ENCODE results near the gene AMBRA1.
"Not testable (repeated sequence)": the region's sequence is repeated elsewhere in the genome, so short reads cannot be mapped to it uniquely, and the experiment has no call there.

AMBRA1 gene

DNA sequence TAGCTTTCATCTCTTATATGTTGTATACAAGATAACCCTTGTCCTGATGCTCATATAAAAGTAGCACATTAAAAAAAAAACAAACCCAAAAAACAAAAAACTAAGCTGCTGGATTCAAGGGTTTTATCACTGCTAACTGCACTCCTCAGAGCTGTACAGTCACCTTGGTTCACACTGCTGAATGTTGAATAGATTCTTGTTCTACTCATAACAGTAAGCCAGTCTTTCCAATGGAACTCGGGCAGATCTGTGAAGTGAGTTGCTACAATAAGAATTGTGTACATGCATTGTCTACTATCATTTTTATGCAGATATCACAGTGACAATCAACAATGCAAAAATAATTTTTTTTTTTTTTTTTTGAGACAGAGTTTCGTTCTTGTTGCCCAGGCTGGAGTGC is 18.5 kb upstream of the AMBRA1 start:
- no peak for DNase-seq (ENCODE audit: low spot score)

DNA sequence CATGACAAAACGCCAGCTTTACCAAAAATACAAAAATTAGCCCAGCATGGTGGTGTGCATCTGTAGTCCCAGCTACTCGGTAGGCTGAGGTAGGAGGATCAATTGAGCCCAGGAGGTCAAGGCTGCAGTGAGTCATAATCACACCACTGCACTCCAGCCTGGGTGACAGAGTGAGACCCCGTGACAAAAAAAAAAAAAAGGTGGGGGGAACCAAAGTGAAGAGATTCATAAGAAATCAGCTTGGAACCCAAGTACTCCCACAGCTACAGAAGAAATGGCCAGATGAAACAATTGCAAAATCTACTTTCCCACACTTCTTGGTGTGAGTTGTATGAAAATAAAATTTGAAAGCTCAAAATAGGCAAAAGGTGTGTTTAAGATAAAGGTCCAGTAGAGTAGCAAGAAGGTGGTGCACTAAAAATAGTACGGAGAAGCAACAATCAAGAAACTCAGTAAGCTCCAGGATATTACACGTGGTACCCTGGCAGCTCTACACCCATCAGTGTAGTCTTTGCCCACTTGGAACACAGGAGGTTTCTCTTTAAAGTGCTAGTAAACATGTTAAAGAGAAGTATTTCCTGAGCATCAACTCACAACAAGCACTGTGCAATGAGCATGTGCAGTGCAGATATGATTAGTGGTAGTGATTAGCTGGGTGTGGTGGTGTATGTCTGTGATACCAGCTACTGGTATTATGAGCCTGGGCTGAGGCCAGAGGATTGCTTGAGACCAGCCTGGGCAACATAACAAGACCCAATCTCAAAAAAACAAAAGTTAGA is 17.9 kb upstream of the AMBRA1 start:
- no peak for DNase-seq (ENCODE audit: low spot score)

DNA sequence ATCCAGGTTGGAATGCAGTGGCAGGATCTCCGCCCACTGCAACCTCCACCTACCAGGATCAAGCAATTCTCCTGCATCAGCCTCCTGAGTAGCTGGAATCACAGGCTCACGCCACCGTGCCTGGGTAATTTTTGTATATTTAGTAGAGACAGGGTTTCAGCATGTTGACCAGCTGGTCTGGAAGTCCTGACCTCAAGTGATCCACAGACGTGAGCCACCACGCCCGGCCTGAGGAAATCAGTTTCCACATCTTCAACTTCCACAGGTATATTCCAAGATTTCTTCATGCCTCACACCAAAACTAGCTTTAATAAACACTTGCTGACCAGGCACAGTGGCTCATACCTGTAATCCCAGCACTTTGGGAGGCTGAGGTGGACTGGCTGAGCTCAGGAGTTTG is 15.6 kb upstream of the AMBRA1 start:
- DNase-seq (ENCODE audit: low spot score) = no peak

DNA sequence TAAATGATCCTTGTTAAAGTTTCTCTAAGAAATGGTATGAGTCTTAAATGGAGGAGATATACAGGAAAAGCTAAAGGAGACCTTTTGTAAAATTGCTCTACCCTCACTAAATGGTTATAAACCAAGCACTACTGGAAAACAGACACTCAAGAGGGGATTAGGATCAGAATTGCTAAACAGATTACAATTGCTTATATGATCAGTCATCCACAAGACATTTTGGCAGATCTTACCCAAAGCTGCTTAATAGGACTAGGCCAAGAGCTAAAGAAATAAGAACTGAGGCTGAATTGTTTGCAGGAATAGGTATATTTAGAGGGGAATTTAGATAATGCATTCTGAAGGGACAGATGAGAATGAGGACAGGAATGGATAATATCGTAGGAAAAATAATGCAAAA is 13.7 kb upstream of the AMBRA1 start:
- DNase-seq (ENCODE audit: low spot score) = no peak

DNA sequence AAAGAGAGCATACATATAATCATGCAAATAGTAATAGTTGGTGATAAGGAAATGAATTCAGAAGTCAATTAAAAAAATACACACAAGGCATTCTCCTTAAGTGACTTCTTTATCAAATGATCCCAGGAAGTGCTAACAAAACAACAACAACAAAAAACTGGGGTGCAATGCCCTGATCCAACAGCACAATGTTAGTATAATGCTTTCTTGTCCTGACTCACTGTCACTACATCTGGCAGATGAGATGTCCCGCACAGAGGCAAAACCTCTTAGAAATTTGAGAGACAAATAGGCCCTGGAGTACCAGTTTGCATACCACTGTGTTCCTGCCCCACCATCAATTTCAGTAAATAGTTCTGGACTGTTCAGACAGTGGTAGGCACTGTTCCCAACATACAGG is 11.0 kb upstream of the AMBRA1 start:
- no peak for DNase-seq (ENCODE audit: low spot score)

DNA sequence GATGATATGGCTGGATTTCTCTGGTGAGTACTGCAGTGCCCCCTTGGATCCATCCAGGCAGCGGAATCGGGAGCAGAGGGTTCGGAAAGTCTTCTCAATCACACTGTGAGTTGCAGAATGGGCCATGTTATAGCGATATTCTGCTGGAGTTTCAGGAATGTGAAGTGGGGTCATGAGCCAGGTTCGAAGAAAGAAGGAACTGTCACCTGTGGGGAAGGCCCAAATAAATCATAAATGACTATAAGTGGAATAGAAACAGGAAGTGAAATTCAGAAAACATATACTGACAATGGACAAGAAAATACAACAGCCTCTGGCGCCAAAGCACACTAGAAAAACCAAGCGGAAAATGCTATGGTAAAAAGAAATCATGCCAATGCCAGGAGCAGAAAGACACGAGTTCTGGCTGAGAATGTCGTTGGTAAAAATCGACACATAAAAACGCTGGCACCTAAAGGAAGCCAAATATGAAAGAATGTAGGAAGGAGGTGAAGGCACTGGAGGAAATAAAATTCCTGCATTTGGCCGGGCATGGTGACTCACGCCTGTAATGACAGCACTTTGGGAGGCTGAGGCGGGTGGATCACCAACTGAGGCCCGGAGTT is 10.0 kb upstream of the AMBRA1 start:
- no peak for DNase-seq (ENCODE audit: low spot score)

DNA sequence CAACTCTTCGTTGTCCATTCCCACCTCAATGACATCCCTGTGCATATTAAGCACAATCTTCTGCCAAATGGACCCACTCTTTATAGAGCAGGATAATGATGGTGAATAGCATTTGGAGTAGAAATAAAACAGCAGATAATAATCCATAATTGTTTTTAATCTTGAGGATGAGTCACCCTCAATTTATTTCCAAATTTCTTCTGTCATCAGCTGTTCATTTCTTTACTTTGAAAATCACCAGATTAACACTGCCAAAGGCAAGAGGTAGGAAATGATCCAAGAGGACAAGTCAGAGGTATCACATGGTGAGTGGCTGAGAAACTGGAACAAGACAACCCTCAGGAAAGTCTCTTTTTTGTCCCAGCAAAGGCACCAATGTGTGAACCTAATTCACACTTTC is 7.3 kb upstream of the AMBRA1 start:
- no peak for DNase-seq (ENCODE audit: low spot score)

DNA sequence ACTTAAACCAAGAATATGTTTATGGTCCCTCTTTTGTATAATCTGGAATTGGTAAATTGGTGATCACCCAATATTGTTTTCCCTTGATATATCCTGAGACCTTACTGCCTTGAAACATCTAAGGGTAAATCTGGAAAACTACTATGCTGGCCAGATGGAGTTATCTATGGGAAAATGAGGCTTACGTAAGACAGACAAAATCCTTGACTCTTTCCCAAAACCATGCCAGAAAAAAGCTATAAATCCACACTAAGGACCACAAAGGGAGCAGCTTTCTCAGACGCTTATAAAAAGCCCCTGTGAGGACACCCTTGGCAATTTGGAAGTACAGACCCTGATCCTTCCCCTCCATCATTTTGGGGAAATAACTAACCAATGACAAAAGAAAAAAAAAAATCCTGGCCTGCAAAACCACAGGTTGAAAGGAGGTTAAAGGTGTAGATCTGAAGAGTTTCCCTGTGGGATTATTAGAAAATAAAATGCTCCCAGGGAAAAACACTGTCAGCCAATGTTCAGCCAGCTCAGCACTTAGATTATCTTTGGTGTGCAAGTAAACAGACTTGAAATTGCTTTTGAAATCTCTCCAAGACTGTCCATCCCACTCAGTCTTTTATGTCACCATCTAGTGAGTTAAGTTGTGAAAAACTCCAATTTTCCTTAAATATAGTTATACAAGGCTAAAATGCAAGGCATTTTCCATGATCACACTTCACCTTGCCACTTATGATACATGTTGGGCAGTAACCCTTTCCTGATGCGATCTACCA is 6.6 kb upstream of the AMBRA1 start:
- DNase-seq (ENCODE audit: low spot score) = no peak

DNA sequence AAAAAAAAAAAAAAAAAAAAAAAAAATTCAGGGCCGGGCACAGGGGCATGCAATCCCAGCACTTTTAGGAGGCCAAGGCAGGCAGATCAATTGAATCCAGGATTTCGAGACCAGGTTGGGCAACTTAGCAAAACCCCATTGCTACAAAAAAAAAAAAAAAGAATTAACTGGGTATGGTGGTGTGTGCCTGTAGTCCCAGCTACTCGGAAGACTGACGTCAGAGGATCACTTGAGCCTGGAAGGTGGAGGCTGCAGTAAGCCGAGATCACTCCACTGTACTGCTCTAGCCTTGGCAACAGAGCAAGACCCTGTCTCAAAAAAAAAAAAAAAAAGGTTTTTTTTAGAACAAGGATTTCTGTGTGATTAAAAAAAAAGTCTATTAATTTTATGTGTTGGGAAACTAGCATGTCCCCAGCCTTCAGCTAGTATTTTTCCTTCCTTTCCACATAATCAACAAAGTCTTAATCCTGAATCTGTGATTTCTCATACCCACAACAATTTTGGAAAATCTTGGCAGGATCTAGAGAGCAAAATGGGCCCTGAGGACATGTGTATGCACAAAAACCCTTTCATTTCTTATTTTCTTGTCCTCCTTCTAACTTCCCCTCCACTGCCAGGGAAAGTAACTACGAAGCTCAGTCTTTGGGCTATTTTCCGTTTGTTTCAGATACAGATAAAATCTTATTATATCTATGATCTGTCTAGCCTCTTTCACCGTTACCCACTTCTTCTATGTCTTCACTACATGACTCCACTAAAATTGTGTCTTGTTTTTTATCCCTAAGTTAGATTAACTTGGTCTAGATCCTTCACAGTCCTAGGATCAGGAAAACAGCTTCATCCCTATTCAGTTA is 5.7 kb upstream of the AMBRA1 start:
- DNase-seq (ENCODE audit: low spot score) = no peak

DNA sequence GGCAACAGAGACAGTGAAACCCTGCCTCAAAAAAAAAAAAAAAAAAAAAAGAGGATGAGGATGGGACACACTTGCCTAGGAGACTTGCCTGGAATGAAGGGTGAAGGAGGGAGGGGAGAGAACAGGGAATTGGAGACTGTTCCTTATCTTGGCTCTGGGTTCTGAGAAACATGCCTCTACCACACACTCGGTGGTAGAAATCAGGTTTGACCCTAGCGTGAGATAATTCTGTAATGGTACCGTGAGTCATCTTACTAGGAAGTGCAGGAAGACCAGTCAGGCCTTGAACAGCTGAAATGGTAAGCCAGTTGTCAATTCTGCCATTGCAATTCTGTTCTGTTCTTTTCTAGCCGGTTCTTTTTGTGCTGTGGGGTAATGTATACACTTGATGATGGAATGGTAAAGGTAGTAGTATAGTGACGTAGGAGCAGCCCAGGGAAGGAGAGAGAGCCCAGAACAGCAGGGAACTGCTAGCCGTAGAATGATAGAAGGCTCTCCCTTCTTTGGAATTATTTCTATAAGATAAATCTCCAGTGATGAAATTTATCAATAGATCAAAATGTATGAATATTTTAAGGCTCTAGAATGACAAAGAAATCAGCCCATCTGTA is 3.9 kb upstream of the AMBRA1 start:
- no peak for DNase-seq (ENCODE audit: low spot score)

DNA sequence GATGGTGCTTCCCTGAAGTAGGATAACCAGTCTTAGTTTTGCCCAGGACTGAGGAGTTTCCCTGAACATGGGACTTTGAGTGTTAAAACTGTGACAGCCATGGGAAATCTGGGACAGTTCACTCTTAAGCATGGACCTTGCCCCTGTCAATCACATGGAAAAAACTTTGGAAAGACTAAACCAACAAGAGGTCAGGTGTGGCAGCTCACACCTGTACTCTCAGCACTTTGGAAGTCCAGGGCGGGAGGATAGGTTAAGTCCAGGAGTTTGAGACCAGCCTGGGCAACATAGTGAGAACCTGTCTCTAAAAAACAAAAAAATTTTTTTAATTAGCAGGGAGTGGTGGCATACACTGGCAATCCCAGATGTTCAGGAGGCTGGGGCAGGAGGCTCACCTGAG is 3.3 kb upstream of the AMBRA1 start:
- no peak for DNase-seq (ENCODE audit: low spot score)

DNA sequence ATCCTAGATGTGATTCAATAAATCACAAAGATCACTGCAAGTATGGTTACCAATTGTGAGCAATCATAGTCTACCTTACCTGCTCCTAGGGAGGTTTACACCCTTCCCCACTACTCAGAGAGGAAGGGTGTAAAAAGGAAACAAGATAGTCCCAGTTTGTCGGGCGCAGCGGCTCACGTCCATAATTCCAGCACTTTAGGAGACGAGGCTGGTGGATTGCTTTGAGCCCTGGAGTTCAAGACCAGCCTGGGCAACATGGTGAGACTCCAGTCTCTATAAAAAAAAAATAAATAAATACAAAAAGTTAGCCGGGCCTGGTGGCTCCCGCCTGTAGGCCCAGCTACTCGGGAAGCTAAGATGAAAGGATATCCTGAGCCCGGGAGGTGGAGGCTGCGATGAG is 962 bp upstream of the AMBRA1 start:
- DNase-seq (ENCODE audit: low spot score) = no peak

DNA sequence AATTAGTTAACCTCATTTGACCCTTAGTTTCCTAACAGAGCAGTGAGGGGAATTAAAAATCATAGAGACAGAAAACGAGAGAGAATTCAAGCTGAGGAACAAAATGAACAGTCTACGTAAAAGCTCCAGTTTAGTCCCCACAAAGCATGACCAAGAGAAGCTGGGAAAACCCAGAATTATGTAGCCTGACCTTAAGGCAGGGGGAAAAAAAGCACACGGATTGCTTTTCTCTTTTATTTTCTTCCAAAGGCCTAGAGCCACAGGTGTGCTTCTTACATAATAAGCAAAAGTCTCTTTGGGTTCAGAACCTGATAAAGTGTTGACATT is 514 bp upstream of the AMBRA1 start:
- no peak for DNase-seq (ENCODE audit: low spot score)

DNA sequence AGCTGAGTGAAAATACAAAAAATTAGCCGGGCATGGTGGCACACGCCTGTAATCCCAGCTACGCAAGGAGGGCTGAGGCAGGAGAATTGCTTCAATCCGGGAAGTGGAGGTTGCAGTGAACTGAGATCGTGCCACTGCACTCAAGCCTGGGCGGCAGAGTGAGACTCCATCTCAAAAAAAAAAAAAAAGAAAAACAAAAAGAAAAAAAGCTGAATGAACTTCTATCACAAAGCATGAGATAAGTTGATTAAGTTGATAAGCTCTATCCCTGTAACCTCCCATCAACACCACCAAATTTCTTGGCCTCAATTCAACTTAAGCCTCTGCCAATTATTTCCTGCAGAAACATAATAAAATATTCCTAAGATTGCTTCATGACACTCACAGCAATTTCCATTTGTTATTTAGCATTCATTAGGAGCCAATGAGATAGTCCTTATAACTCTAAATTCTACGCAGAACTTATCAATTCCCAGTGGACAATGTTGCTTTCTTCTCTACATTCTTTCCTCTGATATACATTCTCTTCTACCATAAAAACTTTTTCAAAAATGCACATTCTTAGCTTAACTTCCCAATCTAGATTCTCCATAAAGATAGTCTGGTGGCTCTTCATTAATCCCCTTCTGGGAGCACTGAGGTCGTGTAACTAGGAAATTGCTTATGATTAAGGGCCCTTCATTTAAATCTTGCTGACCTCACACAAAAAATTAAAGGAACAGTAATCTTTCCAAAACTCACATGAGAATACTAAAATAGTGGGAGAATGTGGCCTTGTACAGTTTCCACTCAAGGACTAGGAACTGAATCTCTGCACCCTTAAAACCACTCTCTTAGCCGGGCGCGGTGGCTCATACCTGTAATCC is 2.9 kb downstream of the AMBRA1 start:
- DNase-seq (ENCODE audit: low spot score) = no peak

DNA sequence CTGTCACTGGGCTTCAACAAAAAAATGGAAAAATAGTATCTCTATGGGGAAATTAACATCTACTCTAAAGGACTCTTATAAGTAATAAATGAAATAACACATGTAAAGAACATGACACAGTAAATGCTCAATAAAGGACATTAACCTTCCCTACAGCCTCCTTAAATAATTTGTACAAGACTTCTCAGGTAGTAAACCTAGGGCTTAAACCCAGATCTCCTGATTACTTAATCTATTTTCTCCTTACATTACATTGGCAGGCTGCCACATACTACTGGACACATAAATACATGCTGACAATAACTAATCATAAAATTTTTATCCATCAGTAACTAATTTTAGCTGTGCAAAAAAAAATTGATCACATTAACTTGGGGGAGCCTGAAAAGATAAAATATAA is 4.9 kb downstream of the AMBRA1 start:
- DNase-seq (ENCODE audit: low spot score) = no peak

DNA sequence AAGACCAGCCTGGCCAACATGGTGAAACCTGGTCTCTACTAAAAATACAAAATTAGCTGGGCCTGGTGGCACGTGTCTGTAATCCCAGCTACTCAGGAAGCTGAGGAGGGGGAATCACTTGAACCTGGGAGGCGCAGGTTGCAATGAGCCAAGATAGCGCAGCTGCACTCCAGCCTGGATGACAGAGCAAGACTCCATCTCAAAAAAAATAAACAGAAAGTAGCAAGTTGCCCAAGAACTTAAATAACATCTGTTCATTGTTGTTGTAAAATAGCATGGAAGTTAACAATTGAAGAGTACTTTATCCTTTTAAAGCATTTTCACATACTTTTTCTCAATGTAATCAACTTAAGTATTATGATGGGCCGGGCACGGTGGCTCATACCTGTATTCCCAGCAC is 5.7 kb downstream of the AMBRA1 start:
- no peak for DNase-seq (ENCODE audit: low spot score)

DNA sequence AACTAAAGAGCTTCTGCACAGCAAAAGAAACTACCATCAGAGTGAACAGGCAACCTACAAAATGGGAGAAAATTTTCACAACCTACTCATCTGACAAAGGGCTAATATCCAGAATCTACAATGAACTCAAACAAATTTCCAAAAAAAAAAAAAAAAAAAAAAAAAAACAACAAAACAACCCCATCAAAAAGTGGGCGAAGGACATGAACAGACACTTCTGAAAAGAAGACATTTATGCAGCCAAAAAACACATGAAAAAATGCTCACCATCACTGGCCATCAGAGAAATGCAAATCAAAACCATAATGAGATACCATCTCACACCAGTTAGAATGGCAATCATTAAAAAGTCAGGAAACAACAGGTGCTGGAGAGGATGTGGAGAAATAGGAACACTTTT is 10.3 kb downstream of the AMBRA1 start:
- DNase-seq (ENCODE audit: low spot score) = not testable (repeated sequence)

DNA sequence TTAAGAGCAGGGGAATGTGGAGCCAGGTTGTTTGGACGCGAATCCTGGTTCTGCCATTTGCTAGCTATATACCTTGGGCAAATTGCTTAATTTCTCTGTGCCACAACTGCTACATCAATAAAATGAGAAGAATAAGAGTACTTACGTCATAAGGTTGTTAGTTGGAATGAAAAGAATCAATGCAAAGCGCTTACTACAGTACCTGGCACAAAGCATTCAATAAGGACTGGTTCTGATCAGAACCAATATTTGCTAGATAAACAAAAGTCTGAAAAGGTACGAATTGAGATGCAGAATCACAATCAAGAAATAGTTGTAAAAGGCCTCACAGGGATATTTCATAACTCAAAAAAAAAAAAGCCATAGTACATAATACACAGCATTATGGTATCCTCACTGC is 11.2 kb downstream of the AMBRA1 start:
- no peak for DNase-seq (ENCODE audit: low spot score)

DNA sequence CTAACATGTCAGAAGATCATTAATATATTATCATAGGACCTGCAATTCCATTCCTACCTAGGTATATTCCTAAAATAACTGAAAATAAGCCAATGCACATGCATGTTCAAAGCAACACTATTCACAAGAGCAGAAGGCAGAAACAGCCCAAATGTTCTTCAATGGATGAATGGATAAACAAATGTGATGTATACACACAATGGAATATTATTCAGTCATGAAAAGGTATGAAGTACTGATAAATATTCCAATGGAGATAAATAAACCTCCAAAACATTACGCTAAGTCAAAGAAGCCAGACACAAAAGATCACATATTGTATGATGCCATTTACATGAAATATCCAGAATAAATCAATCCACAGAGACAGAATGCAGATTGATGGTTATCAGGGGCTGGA is 16.8 kb downstream of the AMBRA1 start:
- DNase-seq (ENCODE audit: low spot score) = no peak

DNA sequence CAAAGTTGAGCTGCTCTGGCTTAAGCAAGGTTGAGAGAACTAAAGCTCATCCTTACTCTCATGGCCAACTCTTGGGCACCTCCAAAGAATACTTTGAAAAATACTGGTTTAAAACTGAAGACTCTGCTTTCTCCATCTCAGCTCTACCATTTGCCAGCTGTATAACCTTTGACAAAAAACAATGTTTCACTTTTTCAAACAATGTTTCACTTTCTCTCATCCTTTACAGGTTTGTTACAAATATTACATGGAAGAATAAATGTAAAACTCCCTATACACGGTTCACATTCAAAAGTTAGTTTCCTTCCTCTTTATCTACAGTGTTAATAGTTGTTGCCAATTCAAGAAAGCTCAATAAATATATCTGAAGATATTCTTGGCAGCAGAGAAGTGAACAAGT is 19.2 kb downstream of the AMBRA1 start:
- DNase-seq (ENCODE audit: low spot score) = no peak

DNA sequence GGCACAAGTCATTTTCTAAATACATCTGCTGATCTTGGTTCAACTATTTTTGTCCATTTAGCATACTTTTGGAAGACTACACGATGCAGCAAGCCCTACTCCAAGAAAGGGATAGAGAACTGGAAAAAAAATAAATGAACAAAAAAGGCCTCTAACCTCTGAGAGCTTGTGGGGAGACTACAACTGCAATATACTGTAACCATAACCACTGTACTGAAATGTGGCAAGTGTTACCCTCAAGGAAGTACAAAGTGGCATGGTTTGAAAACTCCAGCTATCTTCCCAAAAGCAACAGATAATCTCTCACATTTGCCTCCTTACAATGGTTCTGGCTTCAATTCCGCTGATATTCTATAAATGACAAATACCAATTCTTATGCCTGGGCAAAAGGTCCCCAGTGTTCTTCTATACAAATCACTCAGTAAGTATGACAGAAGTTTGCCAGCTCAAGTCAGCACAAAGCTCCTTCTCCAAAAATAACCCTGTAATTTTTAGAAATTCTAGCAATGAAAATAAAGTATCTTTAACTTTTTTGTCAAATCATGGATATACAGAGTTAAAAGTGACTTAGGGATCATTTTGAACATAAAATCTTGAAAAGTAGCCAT is 22.9 kb downstream of the AMBRA1 start:
- DNase-seq (ENCODE audit: low spot score) = no peak
